ENCODE measurements around the gene GRHL3. TPM values are rescaled to one million over a fixed set of nuclear protein-coding genes. Genes with fewer than 3 reads are reported as not detected.
A peak's percentile ranks its signal among the peaks of the same experiment; 100 is the strongest.
"Not testable (repeated sequence)": the region's sequence is repeated elsewhere in the genome, so short reads cannot be mapped to it uniquely, and the experiment has no call there.

Gene GRHL3
- polyA plus RNA-seq (ENCODE audit: insufficient read length in 3 of 3) = 1 to 10 TPM; 2.2 to 3.3 (median 2.7) TPM
- long read RNA-seq, donor 1 = 0 reads
- long read RNA-seq, donor 2 = 0 reads
- long read RNA-seq, donor 3, partial matches to known transcripts = 17 of 17 reads
- long read RNA-seq, donor 3, other reads (novel, unspliced or antisense) = 0 of 17 reads
- long read RNA-seq, donor 4 = 0 reads
- long read RNA-seq, donor 5 = 0 reads
- long read RNA-seq, donor 6 = 0 reads
- long read RNA-seq, donor 7, partial matches to known transcripts = 0 of 1 reads
- long read RNA-seq, donor 7, other reads (novel, unspliced or antisense) = 0 of 1 reads
- long read RNA-seq, donor 8, partial matches to known transcripts = 0 of 1 reads
- long read RNA-seq, donor 8, other reads (novel, unspliced or antisense) = 0 of 1 reads
- long read RNA-seq, donor 9 = 0 reads
- long read RNA-seq, donor 10 = 0 reads
- long read RNA-seq, donor 11 = 0 reads
- long read RNA-seq, donor 12 = 0 reads
- long read RNA-seq, donor 13 = 0 reads
- long read RNA-seq, donor 14 = 0 reads
- long read RNA-seq, donor 15 = 0 reads
- long read RNA-seq, donor 16, partial matches to known transcripts = 0 of 5 reads
- long read RNA-seq, donor 16, other reads (novel, unspliced or antisense) = 0 of 5 reads

- peak in 1 of 11 donors; percentile 25 for DNase-seq (ENCODE audit: extremely low read depth in 1 of 11, low read depth in 9 of 11, low spot score in 4 of 11)
These were observed at the start of gene GRHL3 for GRCh38 chr1:24319312-24319863. TSS of gene GRHL3 (plus strand) at chr1:24319357. CDS start at chr1:24319552, 195 bp downstream.

GRCh38 chr1:24274203-24275103 is 44.7 kb upstream of the GRHL3 start:
- not testable (repeated sequence) for DNase-seq (ENCODE audit: extremely low read depth in 1 of 11, low read depth in 9 of 11, low spot score in 4 of 11)

GRCh38 chr1:24275104-24275410 is 44.1 kb upstream of the GRHL3 start:
- no peak for DNase-seq (ENCODE audit: extremely low read depth in 1 of 11, low read depth in 9 of 11, low spot score in 4 of 11)

- DNase-seq (ENCODE audit: extremely low read depth in 1 of 11, low read depth in 9 of 11, low spot score in 4 of 11) = no peak
These were observed 43.6 kb upstream of the GRHL3 start for GRCh38 chr1:24275510-24275909.

- DNase-seq (ENCODE audit: extremely low read depth in 1 of 11, low read depth in 9 of 11, low spot score in 4 of 11) = no peak
These were observed 42.4 kb upstream of the GRHL3 start for GRCh38 chr1:24276791-24277190.

- no peak for DNase-seq (ENCODE audit: extremely low read depth in 1 of 11, low read depth in 9 of 11, low spot score in 4 of 11)
These were observed 41.6 kb upstream of the GRHL3 start for GRCh38 chr1:24277420-24278169.

GRCh38 chr1:24278726-24279125 is 40.4 kb upstream of the GRHL3 start:
- DNase-seq (ENCODE audit: extremely low read depth in 1 of 11, low read depth in 9 of 11, low spot score in 4 of 11) = no peak

- DNase-seq (ENCODE audit: extremely low read depth in 1 of 11, low read depth in 9 of 11, low spot score in 4 of 11) = no peak
These were observed 39.4 kb upstream of the GRHL3 start for GRCh38 chr1:24279590-24280232.

GRCh38 chr1:24281591-24281990 is 37.6 kb upstream of the GRHL3 start:
- no peak for DNase-seq (ENCODE audit: extremely low read depth in 1 of 11, low read depth in 9 of 11, low spot score in 4 of 11)

- no peak for DNase-seq (ENCODE audit: extremely low read depth in 1 of 11, low read depth in 9 of 11, low spot score in 4 of 11)
These were observed 36.7 kb upstream of the GRHL3 start for GRCh38 chr1:24282491-24282890.

- DNase-seq (ENCODE audit: extremely low read depth in 1 of 11, low read depth in 9 of 11, low spot score in 4 of 11) = no peak
These were observed 35.6 kb upstream of the GRHL3 start for GRCh38 chr1:24283326-24284155.

GRCh38 chr1:24284156-24284471 is 35.0 kb upstream of the GRHL3 start:
- no peak for DNase-seq (ENCODE audit: extremely low read depth in 1 of 11, low read depth in 9 of 11, low spot score in 4 of 11)

- DNase-seq (ENCODE audit: extremely low read depth in 1 of 11, low read depth in 9 of 11, low spot score in 4 of 11) = no peak
These were observed 33.9 kb upstream of the GRHL3 start for GRCh38 chr1:24285231-24285630.

- no peak for DNase-seq (ENCODE audit: extremely low read depth in 1 of 11, low read depth in 9 of 11, low spot score in 4 of 11)
These were observed 32.7 kb upstream of the GRHL3 start for GRCh38 chr1:24286246-24287010.

- not testable (repeated sequence) for DNase-seq (ENCODE audit: extremely low read depth in 1 of 11, low read depth in 9 of 11, low spot score in 4 of 11)
These were observed 31.4 kb upstream of the GRHL3 start for GRCh38 chr1:24287779-24288178.

GRCh38 chr1:24288479-24288878 is 30.7 kb upstream of the GRHL3 start:
- DNase-seq (ENCODE audit: extremely low read depth in 1 of 11, low read depth in 9 of 11, low spot score in 4 of 11) = no peak
